ENCODE measurements around the gene GOLGA6L7.

- TF ChIP-seq CTCF (IDR thresholded peaks at IDR 0.05; ENCODE audit: low read length) = no peak
- TF ChIP-seq EZH2phosphoT487 (IDR thresholded peaks at IDR 0.05; ENCODE audit: low read length) = no peak
Measured at GRCh38 chr15:28881170-28881569, 32.7 kb upstream of the GOLGA6L7 start.

Data from MM.1S (cell line).